Right lobe of liver (tissue), 6 donors: ENCODE measurements around the gene REELD1. TPM values are rescaled to one million over a fixed set of nuclear protein-coding genes. Genes with fewer than 3 reads are reported as not detected.

Experiments
- ATAC-seq, 4 donors: fragments of 200-7000 bp; cut with Tn5 transposase; one replicate each; pipeline ENCODE4 v1.9.1; 2020; ENCODE audit warnings: mild to moderate bottlenecking in 4 of 4, moderate library complexity in 4 of 4
- DNase-seq, 3 donors: peaks; one replicate each; pipeline ENCODE4 v3.0.0-alpha.2; 2020
- H3K27ac ChIP-seq, 3 donors: fragments of 200-600 bp; one replicate each; pipeline ENCODE4 v1.8.0; 2022
- H3K27me3 ChIP-seq, 2 donors: fragments of 200-600 bp; one replicate each; pipeline ENCODE4 v1.8.0; 2022
- H3K36me3 ChIP-seq, 4 donors: fragments of 200-600 bp; sonication (generic) in 1 of 4; one replicate each; pipeline versions ENCODE4 v1.5.1 to v1.8.0; 2017 to 2022; ENCODE audit warnings: control low read depth in 1 of 4
- H3K4me1 ChIP-seq, 4 donors: fragments of 200-600 bp; sonication (generic) in 1 of 4; one replicate each; pipeline versions ENCODE4 v1.5.1 to v1.8.0; 2017 to 2022; ENCODE audit warnings: control low read depth in 1 of 4
- H3K4me3 ChIP-seq, 3 donors: fragments of 200-600 bp; one replicate each; pipeline ENCODE4 v1.8.0; 2022
- H3K9me3 ChIP-seq, 4 donors: fragments of 200-600 bp; sonication (generic) in 1 of 4; one replicate each; pipeline versions ENCODE4 v1.5.1 to v1.8.0; 2017 to 2022; ENCODE audit warnings: control low read depth in 1 of 4
- CTCF ChIP-seq, 4 donors: fragments of 200-600 bp in 3 of 4; fragments of 450-650 bp in 1 of 4; IDR thresholded peaks; one replicate each; pipeline versions ENCODE4 v1.5.1 to v1.8.0; 2016 to 2022; ENCODE audit warnings: antibody characterized with exemption in 4 of 4, mild to moderate bottlenecking in 2 of 4
- POLR2A ChIP-seq: fragments of 450-650 bp; IDR thresholded peaks from one replicate; pipeline ENCODE4 v1.6.1; 2017; ENCODE audit warnings: antibody characterized with exemption, mild to moderate bottlenecking
- WGBS: methylation state at CpG from one replicate; pipeline ENCODE4 v1.1.6; 2018; ENCODE audit warnings: low coverage, low lambda C conversion rate; ENCODE audit not compliant: insufficient coverage; ENCODE audit errors: missing lambda C conversion rate; 5-methylcytosine and 5-hydroxymethylcytosine counted together
- intact Hi-C, 2 donors: fragments of 100-400 bp; cut with DNase I; formaldehyde crosslinking; loops; one replicate each; pipeline versions ENCODE4 v1.11.2 to v1.14.1; 2022
- total RNA-seq, 6 experiments: library from RNA; depleted of rRNA in 2 of 6; stranded (reverse); fragments of >200 nt in 2 of 6; fragmentation: NEBNext Ultra II Directional in 3 of 6; extraction: Animal tissue kit (Norgen Biotek cat#: 25700) in 3 of 6; gene quantifications; one replicate each; pipeline versions ENCODE4 v1.1.0 to v1.2.4, GENCODE V29; 2016 to 2023
- donor health status: DM: no; HTN: yes; CAD: no.
- donor health status: DM: no; HTN: no; CAD: no.
- donor health status: DM: no; HTN: no; CAD: no.
- donor health status: DM: no; HTN: yes; CAD: no.
- donor health status: DM: no; HTN: yes; CAD: no.

Gene REELD1
- total RNA-seq, 6 experiments from 2014 or later, result 0.12 to 0.50 (median 0.35) TPM; not detected in 1

- H3K27me3 ChIP-seq, result no peaks in the 10 kb centered on the region
- H3K27ac ChIP-seq, result no peak overlapping the region
- no peak for TF ChIP-seq POLR2A
- TF ChIP-seq CTCF (IDR thresholded peaks at IDR 0.05), result no peak
- no peak overlapping the region for H3K4me3 ChIP-seq
- ATAC-seq (no peak), DNase-seq (no peak)
- no peaks in the 10 kb centered on the region for H3K4me1 ChIP-seq
- no peaks in the 10 kb centered on the region for H3K9me3 ChIP-seq
- intact Hi-C loops, result no loop called here
- WGBS, result 75% methylated on average over 1 of the region's 1 CpG
- H3K36me3 ChIP-seq, result peaks cover 0 to 6% (median 0%) of the 10 kb centered on the region in 4 donors
Observed at GRCh38 chr4:146256328-146256727, 42.0 kb downstream of the REELD1 start.

DNA sequence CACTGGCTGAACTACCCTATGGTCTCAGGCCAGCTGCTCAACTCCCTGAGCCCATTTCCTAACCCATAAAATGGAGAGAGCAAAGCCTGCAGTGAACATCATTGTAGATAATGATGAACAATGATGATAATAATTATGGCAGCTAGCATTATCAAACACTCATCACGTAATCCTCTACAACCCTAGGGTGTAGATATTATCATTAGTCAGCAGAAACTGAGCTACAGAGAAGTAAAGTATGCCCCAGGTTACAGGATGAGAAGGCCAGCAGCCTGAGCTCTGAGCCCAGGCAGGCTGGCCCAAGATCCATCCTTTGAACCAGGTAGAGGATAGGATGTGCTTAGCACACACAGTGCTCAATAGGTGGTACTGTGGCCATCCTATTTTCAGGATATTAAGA lies 43.2 kb downstream of the REELD1 start:
- no peak for TF ChIP-seq POLR2A
- TF ChIP-seq CTCF (IDR thresholded peaks at IDR 0.05), result no peak
- DNase-seq (no peak), ATAC-seq (no peak)
- Histone ChIP-seq H3K27ac (no peak overlapping the region), H3K9me3 (no peaks in the 10 kb centered on the region), H3K4me1 (no peaks in the 10 kb centered on the region), H3K4me3 (no peak overlapping the region), H3K36me3 (peaks cover 0 to 6% (median 0%) of the 10 kb centered on the region in 4 donors), H3K27me3 (no peaks in the 10 kb centered on the region)
- intact Hi-C loops, result no loop called here
- 91% methylated on average over 1 of the region's 1 CpG for WGBS

GRCh38 chr4:146260521-146260920 lies 46.2 kb downstream of the REELD1 start:
- WGBS, result 100% methylated on average over 1 of the region's 4 CpGs
- Histone ChIP-seq H3K4me3 (no peak overlapping the region), H3K9me3 (no peaks in the 10 kb centered on the region), H3K27ac (no peak overlapping the region), H3K36me3 (peaks cover 0 to 6% (median 0%) of the 10 kb centered on the region in 4 donors), H3K27me3 (no peaks in the 10 kb centered on the region), H3K4me1 (no peaks in the 10 kb centered on the region)
- ATAC-seq (no peak), DNase-seq (no peak)
- TF ChIP-seq POLR2A (no peak), CTCF (IDR thresholded peaks at IDR 0.05) (no peak)
- intact Hi-C loops, result no loop called here

- H3K27ac ChIP-seq, result no peak overlapping the region
- 100% methylated on average over 1 of the region's 2 CpGs for WGBS
- H3K4me3 ChIP-seq, result no peak overlapping the region
- H3K9me3 ChIP-seq, result no peaks in the 10 kb centered on the region
- intact Hi-C loops, result no loop called here
- H3K36me3 ChIP-seq, result peaks cover 0 to 6% (median 0%) of the 10 kb centered on the region in 4 donors
- DNase-seq (no peak), ATAC-seq (no peak)
- TF ChIP-seq CTCF (IDR thresholded peaks at IDR 0.05) (no peak), POLR2A (no peak)
- no peaks in the 10 kb centered on the region for H3K4me1 ChIP-seq
- H3K27me3 ChIP-seq, result no peaks in the 10 kb centered on the region
Observed at GRCh38 chr4:146261041-146261440, 46.7 kb downstream of the REELD1 start.

DNA sequence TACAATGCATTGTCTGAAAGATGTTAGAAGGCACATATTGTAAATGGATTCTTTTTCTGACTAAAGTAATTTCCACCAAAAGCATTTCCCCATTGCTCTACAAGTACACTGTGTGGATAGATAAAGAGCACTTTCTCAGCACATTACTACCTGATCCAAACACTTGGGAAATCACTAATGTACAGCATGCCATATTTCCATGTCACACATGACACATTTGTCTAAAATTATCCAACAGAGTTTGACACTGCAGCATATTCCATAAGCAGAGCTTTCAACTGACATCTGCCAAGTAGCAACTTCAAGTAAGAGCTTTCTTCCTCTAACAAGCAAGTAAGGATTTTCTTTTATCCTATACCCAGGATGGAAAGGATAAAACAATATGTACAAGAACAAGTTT lies 49.5 kb downstream of the REELD1 start:
- Histone ChIP-seq H3K9me3 (no peaks in the 10 kb centered on the region), H3K27me3 (no peaks in the 10 kb centered on the region), H3K36me3 (no peaks in the 10 kb centered on the region), H3K4me3 (no peak overlapping the region), H3K4me1 (no peaks in the 10 kb centered on the region), H3K27ac (no peak overlapping the region)
- DNase-seq (no peak), ATAC-seq (no peak)
- intact Hi-C loops, result no loop called here
- TF ChIP-seq CTCF (IDR thresholded peaks at IDR 0.05), result no peak
- no peak for TF ChIP-seq POLR2A
